ENCODE data around the gene AFTPH. TPM values are rescaled to one million over a fixed set of nuclear protein-coding genes. Genes with fewer than 3 reads are reported as not detected.

AFTPH gene
- total RNA-seq, 1 donor from 2014 or later: 22.2 TPM

- Mint-ChIP-seq H3K27ac (no peak overlapping the region), H3K4me3 (no peak overlapping the region), H3K36me3 (no peaks in the 10 kb centered on the region), H3K27me3 (ENCODE audit: low read depth) (no peaks in the 10 kb centered on the region), H3K9me3 (no peaks in the 10 kb centered on the region), H3K4me1 (no peaks in the 10 kb centered on the region)
- DNase-seq (ENCODE audit: low spot score in 2 of 2, unreplicated experiment in 2 of 2): no peak
- TF ChIP-seq, protein P1, sequence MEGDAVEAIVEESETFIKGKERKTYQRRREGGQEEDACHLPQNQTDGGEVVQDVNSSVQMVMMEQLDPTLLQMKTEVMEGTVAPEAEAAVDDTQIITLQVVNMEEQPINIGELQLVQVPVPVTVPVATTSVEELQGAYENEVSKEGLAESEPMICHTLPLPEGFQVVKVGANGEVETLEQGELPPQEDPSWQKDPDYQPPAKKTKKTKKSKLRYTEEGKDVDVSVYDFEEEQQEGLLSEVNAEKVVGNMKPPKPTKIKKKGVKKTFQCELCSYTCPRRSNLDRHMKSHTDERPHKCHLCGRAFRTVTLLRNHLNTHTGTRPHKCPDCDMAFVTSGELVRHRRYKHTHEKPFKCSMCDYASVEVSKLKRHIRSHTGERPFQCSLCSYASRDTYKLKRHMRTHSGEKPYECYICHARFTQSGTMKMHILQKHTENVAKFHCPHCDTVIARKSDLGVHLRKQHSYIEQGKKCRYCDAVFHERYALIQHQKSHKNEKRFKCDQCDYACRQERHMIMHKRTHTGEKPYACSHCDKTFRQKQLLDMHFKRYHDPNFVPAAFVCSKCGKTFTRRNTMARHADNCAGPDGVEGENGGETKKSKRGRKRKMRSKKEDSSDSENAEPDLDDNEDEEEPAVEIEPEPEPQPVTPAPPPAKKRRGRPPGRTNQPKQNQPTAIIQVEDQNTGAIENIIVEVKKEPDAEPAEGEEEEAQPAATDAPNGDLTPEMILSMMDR (IDR thresholded peaks at IDR 0.05; ENCODE audit: unreplicated experiment): no peak
These were observed 44.6 kb upstream of the AFTPH start for GRCh38 chr2:64479259-64480117.

GRCh38 chr2:64481665-64482064 is 42.5 kb upstream of the AFTPH start:
- Mint-ChIP-seq H3K36me3 (no peaks in the 10 kb centered on the region), H3K9me3 (no peaks in the 10 kb centered on the region)
- TF ChIP-seq, protein P1 (IDR thresholded peaks at IDR 0.05; ENCODE audit: unreplicated experiment): no peak

DNA sequence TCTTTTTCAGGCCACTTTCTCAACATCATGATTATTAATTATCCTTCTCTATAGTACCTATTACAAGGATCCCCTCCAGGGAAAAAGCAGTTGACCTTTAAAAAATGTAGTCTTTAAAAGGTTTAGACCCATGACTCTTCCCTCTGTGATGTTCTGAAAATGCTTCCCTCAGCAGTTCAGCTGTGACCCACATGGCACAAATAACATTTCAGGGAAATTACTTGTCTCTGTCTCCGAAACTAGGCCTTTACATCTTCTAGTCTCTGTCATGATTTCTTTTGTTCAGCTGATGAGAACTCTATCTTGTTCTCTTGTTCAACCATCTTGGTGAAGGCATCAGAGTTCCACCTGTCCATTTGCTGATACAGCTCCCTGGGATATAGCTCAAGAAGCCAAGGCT is 41.9 kb upstream of the AFTPH start:
- H3K27me3 Mint-ChIP-seq (ENCODE audit: low read depth): no peaks in the 10 kb centered on the region
- H3K9me3 Mint-ChIP-seq: no peaks in the 10 kb centered on the region
- DNase-seq (ENCODE audit: low spot score in 2 of 2, unreplicated experiment in 2 of 2): no peak
- H3K4me1 Mint-ChIP-seq: no peaks in the 10 kb centered on the region
- H3K27ac Mint-ChIP-seq: no peak overlapping the region
- TF ChIP-seq, protein P1 (IDR thresholded peaks at IDR 0.05; ENCODE audit: unreplicated experiment): no peak
- H3K4me3 Mint-ChIP-seq: no peak overlapping the region
- no peaks in the 10 kb centered on the region for H3K36me3 Mint-ChIP-seq

More at GRCh38 chr2:64481665-64482064, 42.5 kb upstream of the AFTPH start:
- H3K4me3 Mint-ChIP-seq: no peak overlapping the region
- no peaks in the 10 kb centered on the region for H3K4me1 Mint-ChIP-seq
- no peak for DNase-seq (ENCODE audit: low spot score in 2 of 2, unreplicated experiment in 2 of 2)
- H3K27me3 Mint-ChIP-seq (ENCODE audit: low read depth): no peaks in the 10 kb centered on the region
- no peak overlapping the region for H3K27ac Mint-ChIP-seq

DNA sequence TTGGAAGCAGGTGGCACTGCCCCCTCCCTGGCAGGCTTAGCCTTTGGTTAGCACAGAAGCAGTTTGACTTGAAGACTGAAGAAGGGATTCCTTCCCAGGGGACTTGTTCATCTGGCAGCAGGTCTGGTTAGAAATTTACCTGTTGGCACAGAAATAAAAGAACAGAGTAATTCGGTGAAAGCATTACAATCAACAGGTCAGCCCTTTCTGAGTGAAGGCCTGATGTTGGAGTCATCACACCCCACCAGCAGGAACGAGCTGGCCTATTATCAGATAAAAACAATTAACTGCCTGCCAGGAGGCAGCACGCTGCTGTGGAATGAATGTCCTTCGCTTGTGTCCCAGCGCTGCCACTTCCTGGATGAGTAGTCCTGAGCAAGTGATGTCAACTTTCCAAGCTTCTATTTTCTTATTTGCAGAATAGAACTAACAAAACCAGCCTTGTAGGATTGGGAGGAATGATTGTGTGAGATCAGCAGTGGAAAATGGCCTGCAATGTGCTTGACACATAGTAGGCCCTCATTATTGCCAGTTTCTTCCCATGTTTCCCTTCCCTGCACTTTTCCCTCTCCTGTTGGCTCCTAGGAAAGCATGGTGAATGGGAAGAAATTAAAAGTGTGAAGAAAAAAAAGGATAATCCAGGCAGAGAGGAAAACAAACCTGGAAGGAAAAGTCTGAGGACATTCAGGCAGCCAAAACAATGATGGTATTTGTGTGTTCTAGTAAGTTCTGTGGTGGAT is 41.2 kb upstream of the AFTPH start:
- Mint-ChIP-seq H3K4me1 (peaks cover 2% of the 10 kb centered on the region), H3K9me3 (no peaks in the 10 kb centered on the region), H3K27me3 (ENCODE audit: low read depth) (no peaks in the 10 kb centered on the region), H3K27ac (no peak overlapping the region), H3K36me3 (no peaks in the 10 kb centered on the region), H3K4me3 (no peak overlapping the region)
- TF ChIP-seq, protein P1 (IDR thresholded peaks at IDR 0.05; ENCODE audit: unreplicated experiment): no peak
- DNase-seq (ENCODE audit: low spot score in 2 of 2, unreplicated experiment in 2 of 2): no peak

- TF ChIP-seq, protein P1 (IDR thresholded peaks at IDR 0.05; ENCODE audit: unreplicated experiment): no peak
- no peak overlapping the region for H3K27ac Mint-ChIP-seq
- H3K4me1 Mint-ChIP-seq: peaks cover 2% of the 10 kb centered on the region
- no peaks in the 10 kb centered on the region for H3K9me3 Mint-ChIP-seq
- DNase-seq (ENCODE audit: low spot score in 2 of 2, unreplicated experiment in 2 of 2): no peak
- no peak overlapping the region for H3K4me3 Mint-ChIP-seq
- no peaks in the 10 kb centered on the region for H3K36me3 Mint-ChIP-seq
- no peaks in the 10 kb centered on the region for H3K27me3 Mint-ChIP-seq (ENCODE audit: low read depth)
These were observed 38.8 kb upstream of the AFTPH start for GRCh38 chr2:64485331-64485730.

Data from mesothelial cell of epicardium (in vitro differentiated cells).